GM23248 (cell line): Measurements from ENCODE around the gene SERPINA5.

Source experiments
- EZH2 ChIP-seq: fragments of 200-600 bp; sonication (generic); IDR thresholded peaks from 2 replicates; pipeline ENCODE4 v1.6.1; 2018; ENCODE audit warnings: antibody characterized with exemption, mild to moderate bottlenecking; ENCODE audit not compliant: insufficient read depth, poor library complexity, severe bottlenecking
- EZH2phosphoT487 ChIP-seq: fragments of 200-600 bp; sonication (generic); IDR thresholded peaks from 2 replicates; pipeline ENCODE4 v1.6.1; 2018; ENCODE audit warnings: antibody characterized with exemption, moderate library complexity, mild to moderate bottlenecking, low read depth; ENCODE audit not compliant: insufficient read depth

- TF ChIP-seq EZH2 (no peak), EZH2phosphoT487 (no peak)
Measured at GRCh38 chr14:94544726-94545125, 36.5 kb upstream of the SERPINA5 start.
